PC-3 (cell line): ENCODE measurements around the gene GXYLT1. TPM values are rescaled to one million over a fixed set of nuclear protein-coding genes. Genes with fewer than 3 reads are reported as not detected.

Experiments
- ATAC-seq: fragments of 200-7000 bp; cut with Tn5 transposase; 2 replicates; pipeline ENCODE4 v1.9.1; 2020; ENCODE audit warnings: mild to moderate bottlenecking, moderate library complexity
- BruUV-seq: library from RNA; stranded (reverse); fragments of 400-500 nt; replicated peaks from 2 replicates; lab custom pipeline; 2021; lab: Mats Ljungman, UMichigan
- CTCF ChIA-PET: fragments of 300-600 bp; sonication (Branson Sonifier 250); formaldehyde crosslinking; loops from one replicate; lab custom pipeline; 2022; ENCODE audit warnings: antibody characterized with exemption; lab: Charles Lee
- POLR2A ChIA-PET: fragments of 300-600 bp; sonication (Branson Sonifier 250); formaldehyde crosslinking; loops from one replicate; lab custom pipeline; 2022; ENCODE audit warnings: antibody characterized with exemption; ENCODE audit not compliant: unreplicated experiment; lab: Charles Lee
- DNase-seq: peaks from one replicate; pipeline ENCODE4 v3.0.0-alpha.2; 2015
- H2AFZ ChIP-seq: fragments of 300-600 bp; sonication (generic); 2 replicates; pipeline ENCODE4 v1.6.0; 2016; ENCODE audit warnings: antibody characterized with exemption, low read length
- H3F3A ChIP-seq: fragments of 300-600 bp; sonication (generic); one replicate; pipeline ENCODE4 v1.6.0; 2017; ENCODE audit warnings: antibody characterized with exemption, low read length, control low read depth, mild to moderate bottlenecking; ENCODE audit not compliant: unreplicated experiment
- H3K27ac ChIP-seq: fragments of 300-600 bp; sonication (generic); 2 replicates; pipeline ENCODE4 v1.5.1; 2016; ENCODE audit warnings: mild to moderate bottlenecking, low read length
- H3K27me3 ChIP-seq: fragments of 300-600 bp; sonication (generic); 2 replicates; pipeline ENCODE4 v1.6.1; 2016; ENCODE audit warnings: low read length, mixed read lengths
- H3K36me3 ChIP-seq: fragments of 300-600 bp; sonication (generic); 2 replicates; pipeline ENCODE4 v1.6.1; 2016; ENCODE audit warnings: low read depth, mixed run types, low read length, mixed read lengths
- H3K4me1 ChIP-seq: fragments of 300-600 bp; sonication (generic); 2 replicates; pipeline ENCODE4 v1.5.1; 2016; ENCODE audit warnings: low read length; ENCODE audit not compliant: insufficient read depth
- H3K4me2 ChIP-seq: fragments of 300-600 bp; sonication (generic); 2 replicates; pipeline ENCODE4 v1.6.0; 2016; ENCODE audit warnings: low read length
- H3K4me3 ChIP-seq: fragments of 300-600 bp; sonication (generic); 2 replicates; pipeline ENCODE4 v1.5.1; 2016; ENCODE audit warnings: mild to moderate bottlenecking, low read length, mixed read lengths
- H3K79me2 ChIP-seq: fragments of 300-600 bp; sonication (generic); 2 replicates; pipeline ENCODE4 v1.6.1; 2017; ENCODE audit warnings: low read length, mixed read lengths
- H3K9ac ChIP-seq: fragments of 300-600 bp; sonication (generic); 2 replicates; pipeline ENCODE4 v1.6.0; 2016; ENCODE audit warnings: mild to moderate bottlenecking, low read length
- H3K9me2 ChIP-seq: fragments of 300-600 bp; sonication (generic); replicated peaks from 2 replicates; pipeline ENCODE4 v1.6.1; 2016; ENCODE audit warnings: mixed run types, low read length, mixed read lengths
- H3K9me3 ChIP-seq: fragments of 300-600 bp; sonication (generic); 2 replicates; pipeline ENCODE4 v1.6.1; 2016; ENCODE audit warnings: low read length, mixed read lengths
- H4K20me1 ChIP-seq: fragments of 300-600 bp; sonication (generic); 2 replicates; pipeline ENCODE4 v1.6.1; 2016; ENCODE audit warnings: low read length, mixed read lengths
- CTCF ChIP-seq: fragments of 300-600 bp; sonication (generic); conservative IDR thresholded peaks from 2 replicates; pipeline ENCODE4 v1.5.1; 2017; ENCODE audit warnings: antibody characterized with exemption, low read depth, mild to moderate bottlenecking, low read length
- EZH2 ChIP-seq: fragments of 300-600 bp; sonication (generic); IDR thresholded peaks from one replicate; pipeline ENCODE4 v1.6.1; 2017; ENCODE audit warnings: antibody characterized with exemption, mild to moderate bottlenecking, low read length; ENCODE audit not compliant: unreplicated experiment
- EZH2phosphoT487 ChIP-seq: fragments of 300-600 bp; sonication (generic); IDR thresholded peaks from 2 replicates; pipeline ENCODE4 v1.6.1; 2018; ENCODE audit warnings: mild to moderate bottlenecking, antibody characterized with exemption, low read length, borderline replicate concordance
- intact Hi-C: fragments of 100-400 bp; cut with micrococcal nuclease; formaldehyde crosslinking; loops from 2 replicates; pipeline ENCODE4 v1.9.0; 2023
- total RNA-seq: library from RNA; depleted of rRNA; stranded (reverse); fragments of >200 nt; gene quantifications from 2 replicates; pipeline ENCODE4 v1.2.3, GENCODE V29; 2014

The GXYLT1 gene
- total RNA-seq, 1 experiment from 2014 or later: 5.1 TPM

GRCh38 chr12:42085594-42085993 lies 59.1 kb downstream of the GXYLT1 start:
- POLR2A ChIA-PET: no interaction called here
- no peak overlapping the region for H3K4me3 ChIP-seq
- no peak overlapping the region for H2AFZ ChIP-seq
- no peak for TF ChIP-seq EZH2phosphoT487
- TF ChIP-seq CTCF: no peak
- TF ChIP-seq EZH2: no peak
- intact Hi-C loops: no loop called here
- H3K36me3 ChIP-seq: 0 out of 2 replicates have a peak, but pooled peaks cover 4% of the 10 kb centered on the region
- H4K20me1 ChIP-seq: no peaks in the 10 kb centered on the region
- no peak overlapping the region for H3K4me2 ChIP-seq
- CTCF ChIA-PET: no interaction called here
- DNase-seq: no peak
- H3F3A ChIP-seq: no peaks in the 10 kb centered on the region
- ATAC-seq: no peak
- no peaks in the 10 kb centered on the region for H3K79me2 ChIP-seq
- no peak overlapping the region for H3K27ac ChIP-seq
- H3K9me2 ChIP-seq: no peaks in the 10 kb centered on the region
- H3K4me1 ChIP-seq: peaks cover 3% of the 10 kb centered on the region
- no TSS peak for BruUV-seq
- no peaks in the 10 kb centered on the region for H3K27me3 ChIP-seq
- no peaks in the 10 kb centered on the region for H3K9me3 ChIP-seq
- H3K9ac ChIP-seq: no peak overlapping the region

GRCh38 chr12:42084522-42084921 lies 60.2 kb downstream of the GXYLT1 start:
- no peak overlapping the region for H3K9ac ChIP-seq
- H3K4me1 ChIP-seq: no peaks in the 10 kb centered on the region
- no peak overlapping the region for H3K4me3 ChIP-seq
- H3K27ac ChIP-seq: no peak overlapping the region
- no peak overlapping the region for H2AFZ ChIP-seq
- ChIA-PET POLR2A (no interaction called here), CTCF (no interaction called here)
- no peak for DNase-seq
- 0 out of 2 replicates have a peak, but pooled peaks cover 4% of the 10 kb centered on the region for H3K36me3 ChIP-seq
- H4K20me1 ChIP-seq: no peaks in the 10 kb centered on the region
- H3K4me2 ChIP-seq: no peak overlapping the region
- no peak for ATAC-seq
- intact Hi-C loops: no loop called here
- no peaks in the 10 kb centered on the region for H3K79me2 ChIP-seq
- no peak for TF ChIP-seq EZH2phosphoT487
- TF ChIP-seq CTCF: no peak
- no peak for TF ChIP-seq EZH2
- H3F3A ChIP-seq: no peaks in the 10 kb centered on the region
- no peaks in the 10 kb centered on the region for H3K9me3 ChIP-seq
- H3K27me3 ChIP-seq: no peaks in the 10 kb centered on the region
- H3K9me2 ChIP-seq: no peaks in the 10 kb centered on the region
- BruUV-seq: no TSS peak

- H3K79me2 ChIP-seq: no peaks in the 10 kb centered on the region
- no peaks in the 10 kb centered on the region for H3K9me2 ChIP-seq
- DNase-seq: no peak
- no peak overlapping the region for H3K4me3 ChIP-seq
- H3K9me3 ChIP-seq: no peaks in the 10 kb centered on the region
- no peak overlapping the region for H2AFZ ChIP-seq
- ATAC-seq: no peak
- H3F3A ChIP-seq: no peaks in the 10 kb centered on the region
- intact Hi-C loops: no loop called here
- TF ChIP-seq EZH2 (no peak), CTCF (no peak), EZH2phosphoT487 (no peak)
- no peaks in the 10 kb centered on the region for H3K4me1 ChIP-seq
- no peaks in the 10 kb centered on the region for H4K20me1 ChIP-seq
- CTCF ChIA-PET: no interaction called here
- H3K9ac ChIP-seq: no peak overlapping the region
- no peaks in the 10 kb centered on the region for H3K36me3 ChIP-seq
- no peaks in the 10 kb centered on the region for H3K27me3 ChIP-seq
- H3K4me2 ChIP-seq: no peak overlapping the region
- POLR2A ChIA-PET: no interaction called here
- BruUV-seq: no TSS peak
- no peak overlapping the region for H3K27ac ChIP-seq
Observed at GRCh38 chr12:42076976-42077375, 67.7 kb downstream of the GXYLT1 start.
